Measurements from ENCODE around the gene RTN1.
"Not testable (repeated sequence)": the region's sequence is repeated elsewhere in the genome, so short reads cannot be mapped to it uniquely, and the experiment has no call there.

The RTN1 gene

GRCh38 chr14:59687663-59688062, 182.9 kb downstream of the RTN1 start:
- DNase-seq, result no peak
- H3K4me1 Mint-ChIP-seq (ENCODE audit: low read depth), result no peaks in the 10 kb centered on the region
- H3K27ac Mint-ChIP-seq, result no peak overlapping the region
- no peaks in the 10 kb centered on the region for H3K9me3 Mint-ChIP-seq
- peaks cover 32% of the 10 kb centered on the region for H3K27me3 Mint-ChIP-seq
- H3K36me3 Mint-ChIP-seq (ENCODE audit: low read depth), result no peaks in the 10 kb centered on the region
- H3K4me3 Mint-ChIP-seq, result no peak overlapping the region

DNA sequence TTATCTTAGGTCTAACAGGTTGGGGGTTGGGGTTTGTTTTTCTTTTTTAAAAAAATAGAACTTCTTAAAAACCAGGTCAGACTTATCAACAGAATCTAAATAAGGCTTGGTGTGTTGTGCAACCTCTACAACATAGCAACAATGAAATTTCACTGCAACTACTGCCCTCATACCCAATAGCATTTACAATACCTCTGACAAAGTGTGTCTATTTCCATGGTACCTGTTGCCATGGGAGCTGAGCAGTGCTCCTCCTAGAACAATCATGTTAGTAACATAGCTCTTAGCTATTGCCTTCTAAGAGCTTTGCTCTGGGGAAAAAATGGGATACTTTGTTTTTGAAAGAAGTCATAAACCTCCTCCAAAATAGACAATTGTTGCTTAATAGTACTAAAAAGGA, 190.7 kb downstream of the RTN1 start:
- no peaks in the 10 kb centered on the region for H3K9me3 Mint-ChIP-seq
- no peak overlapping the region for H3K27ac Mint-ChIP-seq
- H3K36me3 Mint-ChIP-seq (ENCODE audit: low read depth), result no peaks in the 10 kb centered on the region
- H3K4me1 Mint-ChIP-seq (ENCODE audit: low read depth), result no peaks in the 10 kb centered on the region
- DNase-seq, result no peak
- H3K4me3 Mint-ChIP-seq, result no peak overlapping the region
- peaks cover 22% of the 10 kb centered on the region for H3K27me3 Mint-ChIP-seq

DNA sequence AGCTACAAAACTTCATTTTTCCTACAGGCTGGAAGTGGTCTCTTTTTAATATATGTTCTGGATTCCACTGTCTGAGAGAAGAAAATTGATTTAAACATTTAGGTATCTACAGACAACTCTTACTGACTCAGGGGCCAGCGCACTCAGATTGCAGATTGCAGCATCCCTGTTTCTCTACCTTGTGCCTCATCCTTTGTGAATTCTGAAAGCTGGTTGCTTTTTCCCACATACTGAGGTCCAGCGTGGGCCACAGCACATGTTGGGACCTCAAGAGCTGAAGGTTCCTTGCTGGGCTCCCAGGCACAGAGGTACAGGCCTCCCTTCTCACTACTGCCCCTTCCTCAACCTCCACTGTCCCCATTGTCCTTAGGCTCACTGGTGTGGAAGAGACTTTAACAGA, 192.2 kb downstream of the RTN1 start:
- Mint-ChIP-seq H3K4me1 (ENCODE audit: low read depth) (no peaks in the 10 kb centered on the region), H3K27me3 (peaks cover 20% of the 10 kb centered on the region), H3K4me3 (no peak overlapping the region), H3K9me3 (peaks cover 4% of the 10 kb centered on the region), H3K27ac (no peak overlapping the region), H3K36me3 (ENCODE audit: low read depth) (no peaks in the 10 kb centered on the region)
- no peak for DNase-seq

GRCh38 chr14:59677771-59678231, 192.8 kb downstream of the RTN1 start:
- H3K4me3 Mint-ChIP-seq, result no peak overlapping the region
- H3K27ac Mint-ChIP-seq, result no peak overlapping the region
- no peak for DNase-seq
- H3K36me3 Mint-ChIP-seq (ENCODE audit: low read depth), result no peaks in the 10 kb centered on the region
- peaks cover 18% of the 10 kb centered on the region for H3K27me3 Mint-ChIP-seq
- peaks cover 9% of the 10 kb centered on the region for H3K9me3 Mint-ChIP-seq
- H3K4me1 Mint-ChIP-seq (ENCODE audit: low read depth), result no peaks in the 10 kb centered on the region

DNA sequence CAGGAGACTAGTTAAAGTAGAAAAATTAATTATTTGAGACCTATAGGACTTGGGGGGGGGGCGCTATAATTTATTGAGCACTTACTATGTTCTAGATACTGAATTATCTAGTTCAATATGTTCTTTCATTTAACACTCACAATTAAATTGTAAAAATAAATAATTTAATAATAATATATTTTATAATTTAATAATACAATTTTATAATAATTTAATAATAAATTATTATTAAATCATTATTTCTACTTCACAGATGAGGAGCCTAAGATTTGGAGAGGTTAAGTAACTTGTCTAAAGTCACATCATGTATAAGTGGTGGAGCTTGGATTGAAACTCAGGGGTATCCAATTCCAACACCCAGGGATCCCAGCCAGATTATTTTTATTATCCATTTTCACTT, 195.2 kb downstream of the RTN1 start:
- peaks cover 7% of the 10 kb centered on the region for H3K27me3 Mint-ChIP-seq
- no peaks in the 10 kb centered on the region for H3K36me3 Mint-ChIP-seq (ENCODE audit: low read depth)
- no peak for DNase-seq

DNA sequence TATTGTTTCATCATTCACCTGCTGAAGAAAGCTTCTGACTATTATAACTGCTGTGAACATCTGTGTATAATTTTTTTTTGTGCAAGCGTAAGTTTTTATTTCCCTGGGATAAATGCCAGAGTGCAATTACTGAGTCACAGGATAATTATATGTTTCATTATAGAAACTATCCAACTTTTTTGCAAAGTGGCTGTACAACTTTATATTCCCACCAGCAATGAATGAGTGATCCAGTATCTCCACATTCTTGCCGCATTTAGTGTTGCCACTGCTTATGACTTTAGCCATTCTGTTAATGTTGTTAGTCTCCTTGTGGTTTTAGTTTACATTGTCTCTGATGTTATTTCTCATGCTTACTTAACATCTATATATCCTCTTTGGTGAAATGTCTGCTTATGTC, 205.8 kb downstream of the RTN1 start:
- peaks cover 15% of the 10 kb centered on the region for H3K9me3 Mint-ChIP-seq

More for the DNA sequence above, 195.2 kb downstream of the RTN1 start:
- Mint-ChIP-seq H3K27ac (no peak overlapping the region), H3K4me3 (no peak overlapping the region), H3K4me1 (ENCODE audit: low read depth) (no peaks in the 10 kb centered on the region), H3K9me3 (peaks cover 9% of the 10 kb centered on the region)

GRCh38 chr14:59657769-59658168, 212.8 kb downstream of the RTN1 start:
- no peak overlapping the region for H3K4me3 Mint-ChIP-seq
- H3K36me3 Mint-ChIP-seq (ENCODE audit: low read depth), result no peaks in the 10 kb centered on the region
- no peak for DNase-seq
- peaks cover 14% of the 10 kb centered on the region for H3K9me3 Mint-ChIP-seq
- no peak overlapping the region for H3K27ac Mint-ChIP-seq
- peaks cover 3% of the 10 kb centered on the region for H3K27me3 Mint-ChIP-seq
- no peaks in the 10 kb centered on the region for H3K4me1 Mint-ChIP-seq (ENCODE audit: low read depth)

More for the DNA sequence above, 205.8 kb downstream of the RTN1 start:
- no peaks in the 10 kb centered on the region for H3K36me3 Mint-ChIP-seq (ENCODE audit: low read depth)
- no peaks in the 10 kb centered on the region for H3K4me1 Mint-ChIP-seq (ENCODE audit: low read depth)
- H3K27ac Mint-ChIP-seq, result no peak overlapping the region
- no peak overlapping the region for H3K4me3 Mint-ChIP-seq
- DNase-seq, result no peak
- peaks cover 3% of the 10 kb centered on the region for H3K27me3 Mint-ChIP-seq

- Mint-ChIP-seq H3K4me1 (ENCODE audit: low read depth) (no peaks in the 10 kb centered on the region), H3K36me3 (ENCODE audit: low read depth) (no peaks in the 10 kb centered on the region)
Measured at GRCh38 chr14:59656473-59656872, 214.1 kb downstream of the RTN1 start.

GRCh38 chr14:59654131-59654530, 216.4 kb downstream of the RTN1 start:
- H3K4me1 Mint-ChIP-seq (ENCODE audit: low read depth); H3K4me3 Mint-ChIP-seq; H3K36me3 Mint-ChIP-seq (ENCODE audit: low read depth); DNase-seq; H3K27me3 Mint-ChIP-seq; H3K27ac Mint-ChIP-seq: not testable (repeated sequence)
- peaks cover 20% of the 10 kb centered on the region for H3K9me3 Mint-ChIP-seq

More at GRCh38 chr14:59656473-59656872, 214.1 kb downstream of the RTN1 start:
- H3K27ac Mint-ChIP-seq, result no peak overlapping the region
- peaks cover 3% of the 10 kb centered on the region for H3K27me3 Mint-ChIP-seq
- peaks cover 13% of the 10 kb centered on the region for H3K9me3 Mint-ChIP-seq
- no peak for DNase-seq
- no peak overlapping the region for H3K4me3 Mint-ChIP-seq

- not testable (repeated sequence) for H3K27ac Mint-ChIP-seq; H3K4me1 Mint-ChIP-seq (ENCODE audit: low read depth); H3K36me3 Mint-ChIP-seq (ENCODE audit: low read depth); H3K4me3 Mint-ChIP-seq; DNase-seq
- Mint-ChIP-seq H3K9me3 (peaks cover 60% of the 10 kb centered on the region), H3K27me3 (peaks cover 29% of the 10 kb centered on the region)
Measured at GRCh38 chr14:59646832-59647231, 223.7 kb downstream of the RTN1 start.

- Mint-ChIP-seq H3K36me3 (ENCODE audit: low read depth) (no peaks in the 10 kb centered on the region), H3K9me3 (peaks cover 13% of the 10 kb centered on the region), H3K4me3 (no peak overlapping the region), H3K4me1 (ENCODE audit: low read depth) (no peaks in the 10 kb centered on the region), H3K27ac (no peak overlapping the region), H3K27me3 (peaks cover under 1% of the 10 kb centered on the region)
- no peak for DNase-seq
Measured at GRCh38 chr14:59638885-59639284, 231.7 kb downstream of the RTN1 start.

GRCh38 chr14:59634617-59635016, 236.0 kb downstream of the RTN1 start:
- Mint-ChIP-seq H3K4me3 (no peak overlapping the region), H3K27ac (no peak overlapping the region), H3K4me1 (ENCODE audit: low read depth) (peaks cover 5% of the 10 kb centered on the region), H3K27me3 (peaks cover 33% of the 10 kb centered on the region), H3K36me3 (ENCODE audit: low read depth) (no peaks in the 10 kb centered on the region), H3K9me3 (peaks cover 5% of the 10 kb centered on the region)
- DNase-seq, result no peak

- H3K9me3 Mint-ChIP-seq, result peaks cover 5% of the 10 kb centered on the region
- H3K27ac Mint-ChIP-seq, result no peak overlapping the region
- H3K4me3 Mint-ChIP-seq, result no peak overlapping the region
- peaks cover 5% of the 10 kb centered on the region for H3K4me1 Mint-ChIP-seq (ENCODE audit: low read depth)
- DNase-seq, result no peak
- H3K27me3 Mint-ChIP-seq, result peaks cover 44% of the 10 kb centered on the region
- H3K36me3 Mint-ChIP-seq (ENCODE audit: low read depth), result no peaks in the 10 kb centered on the region
Measured at GRCh38 chr14:59633486-59633885, 237.1 kb downstream of the RTN1 start.

DNA sequence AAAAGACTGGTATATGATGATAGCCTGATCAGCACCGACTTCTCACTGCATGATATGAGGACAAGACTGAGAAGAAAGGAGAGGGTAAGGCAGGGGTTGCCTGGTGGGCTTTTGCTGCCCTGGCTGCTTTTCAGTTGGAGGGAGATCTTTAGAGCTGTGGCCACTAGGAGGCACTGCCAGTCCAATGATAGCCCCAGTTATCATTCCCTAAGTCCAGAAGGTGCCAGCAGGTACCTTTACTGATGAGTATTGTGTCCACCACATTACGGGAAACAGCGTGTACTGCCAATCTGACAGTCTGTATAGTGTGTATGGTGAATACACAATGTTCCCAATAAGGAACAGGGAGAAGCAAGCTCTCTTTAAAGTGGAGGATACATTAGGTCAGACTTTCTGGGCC, 238.2 kb downstream of the RTN1 start:
- Mint-ChIP-seq H3K9me3 (peaks cover 5% of the 10 kb centered on the region), H3K36me3 (ENCODE audit: low read depth) (no peaks in the 10 kb centered on the region), H3K4me3 (no peak overlapping the region), H3K4me1 (ENCODE audit: low read depth) (peaks cover 5% of the 10 kb centered on the region), H3K27ac (no peak overlapping the region), H3K27me3 (peaks cover 55% of the 10 kb centered on the region)
- no peak for DNase-seq

DNA sequence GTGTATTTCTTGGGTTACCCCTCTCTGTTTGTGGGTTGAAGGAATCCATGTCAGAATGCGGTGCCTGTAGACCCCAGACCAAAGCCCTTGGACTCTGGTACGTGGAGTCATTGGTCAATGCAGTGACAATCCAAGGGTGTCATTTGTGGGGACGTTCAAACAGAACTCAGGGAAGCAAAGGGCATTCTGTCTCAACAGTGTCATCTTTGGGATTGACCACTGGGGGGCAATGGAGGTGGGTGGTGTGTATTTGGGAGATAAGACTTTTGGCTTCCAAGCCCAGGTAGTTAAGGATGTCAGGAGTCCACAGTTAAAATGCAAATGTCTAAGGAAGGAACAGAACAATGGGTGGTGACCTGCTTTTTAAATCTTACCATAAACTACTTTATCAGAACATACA, 239.3 kb downstream of the RTN1 start:
- Mint-ChIP-seq H3K4me1 (ENCODE audit: low read depth) (peaks cover 5% of the 10 kb centered on the region), H3K4me3 (no peak overlapping the region), H3K36me3 (ENCODE audit: low read depth) (no peaks in the 10 kb centered on the region), H3K9me3 (peaks cover 5% of the 10 kb centered on the region), H3K27ac (no peak overlapping the region), H3K27me3 (peaks cover 61% of the 10 kb centered on the region)
- DNase-seq, result no peak

Data from activated T-cell treated with anti-CD3 and anti-CD28 coated beads, Interleukin-2, amount 50 U/mL, for 24 hours (primary cell).